Liver (tissue), 9 donors: ENCODE measurements around the gene SBF2. TPM values are rescaled to one million over a fixed set of nuclear protein-coding genes. Genes with fewer than 3 reads are reported as not detected.

Experiments used
- DNase-seq: peaks from one replicate; pipeline ENCODE4 v3.0.0-alpha.2; 2017; ENCODE audit warnings: low spot score
- H3K27ac ChIP-seq, 2 donors: one replicate each; pipeline ENCODE4 v1.7.0; 2013; ENCODE audit warnings: inconsistent platforms in 2 of 2, low read length in 2 of 2, control low read depth in 1 of 2, low read depth in 1 of 2, mild to moderate bottlenecking in 1 of 2
- H3K27me3 ChIP-seq, 4 donors: one replicate each; pipeline versions ENCODE4 v1.6.1 to v1.7.0; 2013; ENCODE audit warnings: low read length in 3 of 4, inconsistent platforms in 1 of 4, mild to moderate bottlenecking in 1 of 4, moderate library complexity in 1 of 4; ENCODE audit not compliant: control insufficient read depth in 4 of 4, insufficient read depth in 4 of 4
- H3K36me3 ChIP-seq, 4 donors: one replicate each; pipeline versions ENCODE4 v1.6.1 to v1.7.0; 2013; ENCODE audit warnings: low read length in 3 of 4, mild to moderate bottlenecking in 3 of 4, low read depth in 1 of 4, moderate library complexity in 1 of 4; ENCODE audit not compliant: control insufficient read depth in 4 of 4, insufficient read depth in 3 of 4
- H3K4me1 ChIP-seq, 4 donors: one replicate each; pipeline versions ENCODE4 v1.6.1 to v1.7.0; 2013; ENCODE audit warnings: low read length in 3 of 4, mild to moderate bottlenecking in 3 of 4, moderate library complexity in 1 of 4; ENCODE audit not compliant: control insufficient read depth in 4 of 4, insufficient read depth in 4 of 4
- H3K4me3 ChIP-seq, 3 donors: one replicate each; pipeline versions ENCODE4 v1.6.1 to v1.7.0; 2013; ENCODE audit warnings: low read length in 3 of 3, control low read depth in 1 of 3, low read depth in 1 of 3, mild to moderate bottlenecking in 1 of 3
- H3K9ac ChIP-seq, 2 donors: one replicate each; pipeline ENCODE4 v1.7.0; 2013; ENCODE audit warnings: low read length in 2 of 2, mild to moderate bottlenecking in 2 of 2, moderate library complexity in 2 of 2, control low read depth in 1 of 2, low read depth in 1 of 2
- H3K9me3 ChIP-seq, 4 donors: one replicate each; pipeline versions ENCODE4 v1.6.1 to v1.7.0; 2013; ENCODE audit warnings: low read length in 3 of 4; ENCODE audit not compliant: control insufficient read depth in 4 of 4
- EGR1 ChIP-seq, 2 donors: IDR thresholded peaks; 2 replicates each; pipeline ENCODE4 v1.6.1; 2016 to 2018; ENCODE audit warnings: antibody characterized with exemption in 2 of 2, low read depth in 2 of 2
- FOXA2 ChIP-seq: IDR thresholded peaks from 2 replicates; pipeline ENCODE4 v1.6.1; 2016; ENCODE audit warnings: antibody characterized with exemption
- GABPA ChIP-seq, 2 donors: IDR thresholded peaks in 1 of 2; conservative IDR thresholded peaks in 1 of 2; 2 replicates each; pipeline ENCODE4 v1.6.1; 2016; ENCODE audit warnings: antibody characterized with exemption in 2 of 2, mild to moderate bottlenecking in 1 of 2, moderate library complexity in 1 of 2
- HNF4A ChIP-seq, 2 donors: conservative IDR thresholded peaks; 2 replicates each; pipeline ENCODE4 v1.6.1; 2016; ENCODE audit warnings: antibody characterized with exemption in 2 of 2, mild to moderate bottlenecking in 2 of 2
- JUND ChIP-seq, 2 donors: IDR thresholded peaks; 2 replicates each; pipeline ENCODE4 v1.6.1; 2016; ENCODE audit warnings: antibody characterized with exemption in 2 of 2
- RAD21 ChIP-seq, 2 donors: IDR thresholded peaks; 2 replicates each; pipeline ENCODE4 v1.6.1; 2016; ENCODE audit warnings: antibody characterized with exemption in 2 of 2, mild to moderate bottlenecking in 2 of 2
- RXRA ChIP-seq, 2 donors: IDR thresholded peaks; 2 replicates each; pipeline ENCODE4 v1.6.1; 2017 to 2018; ENCODE audit warnings: antibody characterized with exemption in 2 of 2, mild to moderate bottlenecking in 1 of 2
- SP1 ChIP-seq: IDR thresholded peaks from 2 replicates; pipeline ENCODE4 v1.6.1; 2018; ENCODE audit warnings: antibody characterized with exemption, mild to moderate bottlenecking
- TAF1 ChIP-seq: conservative IDR thresholded peaks from 2 replicates; pipeline ENCODE4 v1.6.1; 2016; ENCODE audit warnings: antibody characterized with exemption, mild to moderate bottlenecking
- YY1 ChIP-seq: IDR thresholded peaks from 2 replicates; pipeline ENCODE4 v1.6.1; 2016; ENCODE audit warnings: antibody characterized with exemption, mild to moderate bottlenecking
- WGBS: extraction: QIAGEN DNeasy Blood & Tissue Kit; methylation state at CpG from one replicate; pipeline ENCODE4 v1.1.7; 2013; 5-methylcytosine and 5-hydroxymethylcytosine counted together
- polyA plus RNA-seq, 2 donors: library from polyadenylated mRNA; stranded (reverse) in 1 of 2; unstranded in 1 of 2; fragments of 200-250 nt in 1 of 2; fragments of >200 nt in 1 of 2; fragmentation: Nextera tagmentation in 1 of 2; extraction: Ambion mirVana in 1 of 2; gene quantifications; one replicate each; pipeline versions ENCODE4 v1.2.1 to v1.2.3, GENCODE V29; 2013 to 2015
- total RNA-seq, 2 donors: library from RNA; depleted of rRNA; stranded (reverse); fragments of >200 nt; gene quantifications; one replicate each; pipeline ENCODE4 v1.2.3, GENCODE V29; 2014
- TF ChIP-seq, protein P1 (sequence below): IDR thresholded peaks from 2 replicates; pipeline ENCODE4 v1.6.1; 2016; ENCODE audit warnings: antibody characterized with exemption
- TF ChIP-seq, protein P2 (sequence below): IDR thresholded peaks from 2 replicates; pipeline ENCODE4 v1.6.1; 2016; ENCODE audit warnings: antibody characterized with exemption
- TF ChIP-seq, protein P3 (sequence below): fragments of 150-350 bp; IDR thresholded peaks from 2 replicates; pipeline ENCODE4 v1.5.1; 2017; ENCODE audit warnings: improper control_type of control experiment, low read depth, low read length; ENCODE audit not compliant: missing input control
- TF ChIP-seq, protein P4 (sequence below): IDR thresholded peaks from 2 replicates; pipeline ENCODE4 v1.6.1; 2016; ENCODE audit warnings: antibody characterized with exemption
- TF ChIP-seq, protein P5 (sequence below): IDR thresholded peaks from 2 replicates; pipeline ENCODE4 v1.6.1; 2016; ENCODE audit warnings: antibody characterized with exemption, mild to moderate bottlenecking
- donor health status: healthy.
- donor health status: healthy.
- donor health status: healthy.
- donor health status: healthy.
- donor health status: healthy.

Gene SBF2
- total and polyA plus RNA-seq, 4 donors: 7.5 to 31.3 (median 14.7) TPM

DNA sequence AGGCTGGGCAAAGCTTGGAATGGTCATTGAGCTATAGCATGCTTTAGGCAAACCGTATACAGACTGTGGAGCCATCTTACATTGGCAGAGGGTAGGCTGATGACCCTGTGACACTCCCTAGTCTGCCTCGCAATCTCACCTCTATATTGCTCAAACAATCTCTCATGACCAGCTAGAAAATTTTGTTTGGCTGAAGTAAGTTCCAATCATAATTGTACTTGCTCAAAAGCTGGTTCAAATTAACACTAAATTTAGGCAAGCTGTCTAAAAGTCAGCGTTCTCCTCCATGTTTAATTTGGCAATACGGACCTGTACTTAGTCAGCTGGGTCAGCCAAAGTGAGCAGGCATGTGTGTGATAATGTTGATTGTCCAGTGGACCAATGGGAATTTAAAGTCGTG lies 497.2 kb downstream of the SBF2 start:
- peaks cover 0 to 6% (median 1%) of the 10 kb centered on the region in 4 donors for H3K4me1 ChIP-seq

DNA sequence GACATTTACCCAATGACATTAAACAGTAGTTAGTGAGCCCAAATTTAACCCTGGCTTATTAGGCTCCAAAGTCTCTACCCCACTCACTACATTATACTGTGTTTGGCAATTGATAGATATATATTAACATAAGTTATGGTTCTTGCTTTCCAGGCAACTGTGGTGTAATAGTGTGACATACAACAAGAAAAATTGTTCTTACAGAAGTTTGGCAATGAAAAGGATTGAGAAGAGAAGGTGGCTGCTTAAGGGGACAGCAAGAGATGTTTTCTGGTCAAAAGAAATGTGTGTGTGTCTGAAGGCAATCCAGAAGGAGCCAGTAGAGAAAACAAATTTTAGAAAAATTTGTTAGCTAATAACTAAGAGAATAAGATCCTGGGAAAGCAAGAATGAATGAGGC lies 497.8 kb downstream of the SBF2 start:
- H3K27ac ChIP-seq: no peak overlapping the region
- TF ChIP-seq EGR1 (IDR thresholded peaks at IDR 0.05; ENCODE audit: low read depth in 2 of 2) (no peak), JUND (IDR thresholded peaks at IDR 0.05) (no peak), RXRA (IDR thresholded peaks at IDR 0.05) (no peak), SP1 (no peak), HNF4A (conservative IDR thresholded peaks at IDR 0.05) (no peak), TAF1 (no peak), FOXA2 (no peak), RAD21 (IDR thresholded peaks at IDR 0.05) (no peak)
- TF ChIP-seq, protein P1, sequence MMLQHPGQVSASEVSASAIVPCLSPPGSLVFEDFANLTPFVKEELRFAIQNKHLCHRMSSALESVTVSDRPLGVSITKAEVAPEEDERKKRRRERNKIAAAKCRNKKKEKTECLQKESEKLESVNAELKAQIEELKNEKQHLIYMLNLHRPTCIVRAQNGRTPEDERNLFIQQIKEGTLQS: no peak
- TF ChIP-seq, protein P2, sequence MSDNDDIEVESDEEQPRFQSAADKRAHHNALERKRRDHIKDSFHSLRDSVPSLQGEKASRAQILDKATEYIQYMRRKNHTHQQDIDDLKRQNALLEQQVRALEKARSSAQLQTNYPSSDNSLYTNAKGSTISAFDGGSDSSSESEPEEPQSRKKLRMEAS: no peak
- TF ChIP-seq, protein P3, sequence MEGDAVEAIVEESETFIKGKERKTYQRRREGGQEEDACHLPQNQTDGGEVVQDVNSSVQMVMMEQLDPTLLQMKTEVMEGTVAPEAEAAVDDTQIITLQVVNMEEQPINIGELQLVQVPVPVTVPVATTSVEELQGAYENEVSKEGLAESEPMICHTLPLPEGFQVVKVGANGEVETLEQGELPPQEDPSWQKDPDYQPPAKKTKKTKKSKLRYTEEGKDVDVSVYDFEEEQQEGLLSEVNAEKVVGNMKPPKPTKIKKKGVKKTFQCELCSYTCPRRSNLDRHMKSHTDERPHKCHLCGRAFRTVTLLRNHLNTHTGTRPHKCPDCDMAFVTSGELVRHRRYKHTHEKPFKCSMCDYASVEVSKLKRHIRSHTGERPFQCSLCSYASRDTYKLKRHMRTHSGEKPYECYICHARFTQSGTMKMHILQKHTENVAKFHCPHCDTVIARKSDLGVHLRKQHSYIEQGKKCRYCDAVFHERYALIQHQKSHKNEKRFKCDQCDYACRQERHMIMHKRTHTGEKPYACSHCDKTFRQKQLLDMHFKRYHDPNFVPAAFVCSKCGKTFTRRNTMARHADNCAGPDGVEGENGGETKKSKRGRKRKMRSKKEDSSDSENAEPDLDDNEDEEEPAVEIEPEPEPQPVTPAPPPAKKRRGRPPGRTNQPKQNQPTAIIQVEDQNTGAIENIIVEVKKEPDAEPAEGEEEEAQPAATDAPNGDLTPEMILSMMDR: no peak
- TF ChIP-seq, protein P4, sequence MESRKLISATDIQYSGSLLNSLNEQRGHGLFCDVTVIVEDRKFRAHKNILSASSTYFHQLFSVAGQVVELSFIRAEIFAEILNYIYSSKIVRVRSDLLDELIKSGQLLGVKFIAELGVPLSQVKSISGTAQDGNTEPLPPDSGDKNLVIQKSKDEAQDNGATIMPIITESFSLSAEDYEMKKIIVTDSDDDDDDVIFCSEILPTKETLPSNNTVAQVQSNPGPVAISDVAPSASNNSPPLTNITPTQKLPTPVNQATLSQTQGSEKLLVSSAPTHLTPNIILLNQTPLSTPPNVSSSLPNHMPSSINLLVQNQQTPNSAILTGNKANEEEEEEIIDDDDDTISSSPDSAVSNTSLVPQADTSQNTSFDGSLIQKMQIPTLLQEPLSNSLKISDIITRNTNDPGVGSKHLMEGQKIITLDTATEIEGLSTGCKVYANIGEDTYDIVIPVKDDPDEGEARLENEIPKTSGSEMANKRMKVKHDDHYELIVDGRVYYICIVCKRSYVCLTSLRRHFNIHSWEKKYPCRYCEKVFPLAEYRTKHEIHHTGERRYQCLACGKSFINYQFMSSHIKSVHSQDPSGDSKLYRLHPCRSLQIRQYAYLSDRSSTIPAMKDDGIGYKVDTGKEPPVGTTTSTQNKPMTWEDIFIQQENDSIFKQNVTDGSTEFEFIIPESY: no peak
- H3K9me3 ChIP-seq: no peaks in the 10 kb centered on the region
- H3K27me3 ChIP-seq: no peaks in the 10 kb centered on the region
- H3K4me3 ChIP-seq: no peak overlapping the region
- no peak overlapping the region for H3K9ac ChIP-seq
- peaks cover 0 to 6% (median 1%) of the 10 kb centered on the region in 4 donors for H3K4me1 ChIP-seq
- DNase-seq: no peak
- H3K36me3 ChIP-seq: peaks cover 0 to 7% (median 2%) of the 10 kb centered on the region in 4 donors

More for the DNA sequence above, 497.2 kb downstream of the SBF2 start:
- Histone ChIP-seq H3K36me3 (peaks cover 0 to 7% (median under 1%) of the 10 kb centered on the region in 4 donors), H3K9me3 (no peaks in the 10 kb centered on the region), H3K9ac (no peak overlapping the region), H3K4me3 (no peak overlapping the region), H3K27me3 (no peaks in the 10 kb centered on the region), H3K27ac (no peak overlapping the region)
- DNase-seq: no peak
- no peak for TF ChIP-seq RXRA (IDR thresholded peaks at IDR 0.05)
- 59% methylated on average over 5 of the region's 5 CpGs for WGBS

DNA sequence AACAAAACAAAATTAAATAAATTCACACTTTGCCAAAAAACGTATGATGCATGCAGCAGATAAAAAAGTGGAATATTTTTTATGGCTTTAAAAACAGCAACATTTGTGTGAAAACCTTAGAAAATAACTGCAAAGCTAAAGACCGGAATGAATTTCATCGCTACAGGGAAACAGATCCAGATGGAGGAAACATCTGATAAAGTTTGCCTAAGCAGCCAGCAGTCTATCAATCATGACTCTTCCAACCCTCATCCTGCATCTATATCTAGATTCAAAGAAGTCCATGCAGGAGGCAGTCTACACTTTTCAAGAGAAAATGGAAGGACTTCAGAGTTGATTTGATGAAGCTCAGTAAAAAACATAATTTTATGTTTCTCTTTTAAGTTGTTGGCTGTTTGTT lies 503.3 kb downstream of the SBF2 start:
- Histone ChIP-seq H3K9me3 (no peaks in the 10 kb centered on the region), H3K27me3 (no peaks in the 10 kb centered on the region), H3K27ac (no peak overlapping the region), H3K9ac (no peak overlapping the region), H3K4me1 (no peaks in the 10 kb centered on the region), H3K4me3 (no peak overlapping the region), H3K36me3 (peaks cover 9 to 24% (median 12%) of the 10 kb centered on the region in 4 donors)
- no peak for TF ChIP-seq EGR1 (IDR thresholded peaks at IDR 0.05; ENCODE audit: low read depth in 2 of 2)
- TF ChIP-seq TAF1: no peak
- TF ChIP-seq, protein P2: no peak
- TF ChIP-seq, protein P5, sequence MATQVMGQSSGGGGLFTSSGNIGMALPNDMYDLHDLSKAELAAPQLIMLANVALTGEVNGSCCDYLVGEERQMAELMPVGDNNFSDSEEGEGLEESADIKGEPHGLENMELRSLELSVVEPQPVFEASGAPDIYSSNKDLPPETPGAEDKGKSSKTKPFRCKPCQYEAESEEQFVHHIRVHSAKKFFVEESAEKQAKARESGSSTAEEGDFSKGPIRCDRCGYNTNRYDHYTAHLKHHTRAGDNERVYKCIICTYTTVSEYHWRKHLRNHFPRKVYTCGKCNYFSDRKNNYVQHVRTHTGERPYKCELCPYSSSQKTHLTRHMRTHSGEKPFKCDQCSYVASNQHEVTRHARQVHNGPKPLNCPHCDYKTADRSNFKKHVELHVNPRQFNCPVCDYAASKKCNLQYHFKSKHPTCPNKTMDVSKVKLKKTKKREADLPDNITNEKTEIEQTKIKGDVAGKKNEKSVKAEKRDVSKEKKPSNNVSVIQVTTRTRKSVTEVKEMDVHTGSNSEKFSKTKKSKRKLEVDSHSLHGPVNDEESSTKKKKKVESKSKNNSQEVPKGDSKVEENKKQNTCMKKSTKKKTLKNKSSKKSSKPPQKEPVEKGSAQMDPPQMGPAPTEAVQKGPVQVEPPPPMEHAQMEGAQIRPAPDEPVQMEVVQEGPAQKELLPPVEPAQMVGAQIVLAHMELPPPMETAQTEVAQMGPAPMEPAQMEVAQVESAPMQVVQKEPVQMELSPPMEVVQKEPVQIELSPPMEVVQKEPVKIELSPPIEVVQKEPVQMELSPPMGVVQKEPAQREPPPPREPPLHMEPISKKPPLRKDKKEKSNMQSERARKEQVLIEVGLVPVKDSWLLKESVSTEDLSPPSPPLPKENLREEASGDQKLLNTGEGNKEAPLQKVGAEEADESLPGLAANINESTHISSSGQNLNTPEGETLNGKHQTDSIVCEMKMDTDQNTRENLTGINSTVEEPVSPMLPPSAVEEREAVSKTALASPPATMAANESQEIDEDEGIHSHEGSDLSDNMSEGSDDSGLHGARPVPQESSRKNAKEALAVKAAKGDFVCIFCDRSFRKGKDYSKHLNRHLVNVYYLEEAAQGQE: no peak
- TF ChIP-seq YY1: no peak
- no peak for TF ChIP-seq HNF4A (conservative IDR thresholded peaks at IDR 0.05)
- no peak for TF ChIP-seq FOXA2
- TF ChIP-seq SP1: no peak
- TF ChIP-seq GABPA (IDR thresholded peaks at IDR 0.05 in 1 of 2, conservative IDR thresholded peaks at IDR 0.05 in 1 of 2): no peak
- no peak for TF ChIP-seq RAD21 (IDR thresholded peaks at IDR 0.05)
- DNase-seq: peak; percentile 3
- WGBS: 86% methylated on average over 3 of the region's 3 CpGs
